ENCODE measurements around the gene GABPB2. TPM values are rescaled to one million over a fixed set of nuclear protein-coding genes. Genes with fewer than 3 reads are reported as not detected.

The GABPB2 gene
- total and polyA plus RNA-seq, 2 experiments from 2014 or later = 0.98 to 12.9 TPM

- Histone ChIP-seq H3K9me3 (ENCODE audit: low read depth) (no peaks in the 10 kb centered on the region), H3K4me1 (ENCODE audit: insufficient read depth) (peaks cover 25% of the 10 kb centered on the region), H3K4me3 (no peak overlapping the region), H4K20me1 (ENCODE audit: insufficient read depth, poor library complexity, severe bottlenecking) (peaks cover 19% of the 10 kb centered on the region), H3K27me3 (no peaks in the 10 kb centered on the region), H3K27ac (peak overlapping the region; percentile 100), H3K9me2 (replicated peaks; ENCODE audit: insufficient read depth) (no peaks in the 10 kb centered on the region), H3K4me2 (peak overlapping the region; percentile 96), H2AFZ (no peak overlapping the region), H3K79me2 (peaks cover 66% of the 10 kb centered on the region), H3K36me3 (replicated peaks; ENCODE audit: insufficient read depth, low read depth) (no peaks in the 10 kb centered on the region)
- no peak for TF ChIP-seq EZH2phosphoT487 (IDR thresholded peaks at IDR 0.05; ENCODE audit: low read depth, severe bottlenecking, unreplicated experiment)
- no peak for TF ChIP-seq CTCF (IDR thresholded peaks at IDR 0.05; ENCODE audit: poor library complexity)
- TF ChIP-seq EZH2 (IDR thresholded peaks at IDR 0.05; ENCODE audit: borderline replicate concordance) = no peak
- no peak for DNase-seq (ENCODE audit: low spot score)
- 47% methylated on average over 2 of the region's 2 CpGs for WGBS (ENCODE audit: low lambda C conversion rate, missing lambda C conversion rate)
Measured at GRCh38 chr1:151055581-151055980, 15.0 kb upstream of the GABPB2 start.

GRCh38 chr1:151056149-151056548, 14.4 kb upstream of the GABPB2 start:
- H3K9me3 ChIP-seq (ENCODE audit: low read depth) = no peaks in the 10 kb centered on the region
- H3K4me1 ChIP-seq (ENCODE audit: insufficient read depth) = peaks cover 25% of the 10 kb centered on the region
- H3K27ac ChIP-seq = peak overlapping the region; percentile 100
- H3K9me2 ChIP-seq (replicated peaks; ENCODE audit: insufficient read depth) = no peaks in the 10 kb centered on the region
- whole genome bisulfite sequencing (ENCODE audit: low lambda C conversion rate, missing lambda C conversion rate) = 66% methylated on average over 2 of the region's 2 CpGs
- no peak overlapping the region for H2AFZ ChIP-seq
- peaks cover 72% of the 10 kb centered on the region for H3K79me2 ChIP-seq
- peak overlapping the region; percentile 96 for H3K4me2 ChIP-seq
- TF ChIP-seq CTCF (IDR thresholded peaks at IDR 0.05; ENCODE audit: poor library complexity) = no peak
- TF ChIP-seq EZH2 (IDR thresholded peaks at IDR 0.05; ENCODE audit: borderline replicate concordance) = no peak
- TF ChIP-seq EZH2phosphoT487 (IDR thresholded peaks at IDR 0.05; ENCODE audit: low read depth, severe bottlenecking, unreplicated experiment) = no peak
- H3K36me3 ChIP-seq (replicated peaks; ENCODE audit: insufficient read depth, low read depth) = no peaks in the 10 kb centered on the region
- DNase-seq (ENCODE audit: low spot score) = no peak
- H3K27me3 ChIP-seq = no peaks in the 10 kb centered on the region
- peaks cover 19% of the 10 kb centered on the region for H4K20me1 ChIP-seq (ENCODE audit: insufficient read depth, poor library complexity, severe bottlenecking)
- no peak overlapping the region for H3K4me3 ChIP-seq

- Histone ChIP-seq H3K36me3 (replicated peaks; ENCODE audit: insufficient read depth, low read depth) (no peaks in the 10 kb centered on the region), H2AFZ (peak overlapping the region; percentile 92), H3K79me2 (peaks cover 95% of the 10 kb centered on the region), H3K4me2 (peak overlapping the region; percentile 96), H4K20me1 (ENCODE audit: insufficient read depth, poor library complexity, severe bottlenecking) (peaks cover 19% of the 10 kb centered on the region), H3K9me3 (ENCODE audit: low read depth) (no peaks in the 10 kb centered on the region), H3K9me2 (replicated peaks; ENCODE audit: insufficient read depth) (no peaks in the 10 kb centered on the region), H3K27me3 (no peaks in the 10 kb centered on the region), H3K4me3 (peak overlapping the region; percentile 99), H3K4me1 (ENCODE audit: insufficient read depth) (peaks cover 37% of the 10 kb centered on the region), H3K27ac (peak overlapping the region; percentile 100)
- 1% methylated on average over 10 of the region's 10 CpGs for WGBS (ENCODE audit: low lambda C conversion rate, missing lambda C conversion rate)
- peak; percentile 72 for DNase-seq (ENCODE audit: low spot score)
- TF ChIP-seq EZH2phosphoT487 (IDR thresholded peaks at IDR 0.05; ENCODE audit: low read depth, severe bottlenecking, unreplicated experiment) (no peak), CTCF (IDR thresholded peaks at IDR 0.05; ENCODE audit: poor library complexity) (no peak), EZH2 (IDR thresholded peaks at IDR 0.05; ENCODE audit: borderline replicate concordance) (no peak)
Measured at GRCh38 chr1:151058692-151059091, 11.9 kb upstream of the GABPB2 start.

All from hepatocyte (in vitro differentiated cells).